Putamen (tissue), 1 donor: ENCODE data around the gene ITGAD.

Experiments used
- DNase-seq: peaks from one replicate; pipeline ENCODE4 v3.0.0-alpha.2; 2016; ENCODE audit warnings: low spot score

ITGAD gene

GRCh38 chr16:31475946-31476302 lies 82.8 kb downstream of the ITGAD start:
- no peak for DNase-seq
